ENCODE results near the gene PTRH2. TPM values are rescaled to one million over a fixed set of nuclear protein-coding genes. Genes with fewer than 3 reads are reported as not detected.

The PTRH2 gene
- total RNA-seq, 1 donor from 2014 or later, result 10.9 TPM

- H3K27ac ChIP-seq (replicated peaks), result peak overlapping the region; percentile 8
- intact Hi-C loops (cut with micrococcal nuclease), result no loop called here
- no peak for TF ChIP-seq CTCF (IDR thresholded peaks at IDR 0.05; ENCODE audit: borderline replicate concordance)
Measured at GRCh38 chr17:59688008-59688407, 19.2 kb downstream of the PTRH2 start.

GRCh38 chr17:59684967-59685366 is 22.3 kb downstream of the PTRH2 start:
- Histone ChIP-seq H3K27me3 (ENCODE audit: low read depth) (no peaks in the 10 kb centered on the region), H3K9me3 (replicated peaks) (no peaks in the 10 kb centered on the region), H3K27ac (replicated peaks) (no peak overlapping the region), H3K4me3 (no peak overlapping the region), H3K4me1 (peaks cover 11% of the 10 kb centered on the region), H3K36me3 (peaks cover 100% of the 10 kb centered on the region)
- no peak for DNase-seq
- no peak for TF ChIP-seq CTCF (IDR thresholded peaks at IDR 0.05; ENCODE audit: borderline replicate concordance)
- intact Hi-C loops (cut with micrococcal nuclease), result no loop called here

More at GRCh38 chr17:59688008-59688407, 19.2 kb downstream of the PTRH2 start:
- Histone ChIP-seq H3K9me3 (replicated peaks) (no peaks in the 10 kb centered on the region), H3K36me3 (peaks cover 100% of the 10 kb centered on the region), H3K27me3 (ENCODE audit: low read depth) (no peaks in the 10 kb centered on the region), H3K4me1 (peaks cover 11% of the 10 kb centered on the region), H3K4me3 (no peak overlapping the region)
- DNase-seq, result no peak

GRCh38 chr17:59683283-59683682 is 23.9 kb downstream of the PTRH2 start:
- Histone ChIP-seq H3K9me3 (replicated peaks) (no peaks in the 10 kb centered on the region), H3K36me3 (peaks cover 100% of the 10 kb centered on the region), H3K4me1 (peaks cover 8% of the 10 kb centered on the region), H3K27ac (replicated peaks) (no peak overlapping the region), H3K27me3 (ENCODE audit: low read depth) (no peaks in the 10 kb centered on the region), H3K4me3 (no peak overlapping the region)
- no peak for DNase-seq
- no peak for TF ChIP-seq CTCF (IDR thresholded peaks at IDR 0.05; ENCODE audit: borderline replicate concordance)
- intact Hi-C loops (cut with micrococcal nuclease), result no loop called here

- H3K27ac ChIP-seq (replicated peaks), result no peak overlapping the region
- DNase-seq, result no peak
- intact Hi-C loops (cut with micrococcal nuclease), result no loop called here
- H3K36me3 ChIP-seq, result peaks cover 100% of the 10 kb centered on the region
- H3K27me3 ChIP-seq (ENCODE audit: low read depth), result no peaks in the 10 kb centered on the region
- TF ChIP-seq CTCF (IDR thresholded peaks at IDR 0.05; ENCODE audit: borderline replicate concordance), result no peak
- no peak overlapping the region for H3K4me3 ChIP-seq
- no peaks in the 10 kb centered on the region for H3K9me3 ChIP-seq (replicated peaks)
- H3K4me1 ChIP-seq, result no peaks in the 10 kb centered on the region
Measured at GRCh38 chr17:59680314-59680713, 26.9 kb downstream of the PTRH2 start.

- Histone ChIP-seq H3K9me3 (replicated peaks) (no peaks in the 10 kb centered on the region), H3K27me3 (ENCODE audit: low read depth) (no peaks in the 10 kb centered on the region), H3K4me1 (no peaks in the 10 kb centered on the region), H3K4me3 (no peak overlapping the region), H3K27ac (replicated peaks) (no peak overlapping the region), H3K36me3 (peaks cover 100% of the 10 kb centered on the region)
- no peak for DNase-seq
- intact Hi-C loops (cut with micrococcal nuclease), result no loop called here
- TF ChIP-seq CTCF (IDR thresholded peaks at IDR 0.05; ENCODE audit: borderline replicate concordance), result no peak
Measured at GRCh38 chr17:59678918-59679317, 28.3 kb downstream of the PTRH2 start.

- Histone ChIP-seq H3K27ac (replicated peaks) (no peak overlapping the region), H3K4me3 (no peak overlapping the region), H3K36me3 (peaks cover 93% of the 10 kb centered on the region), H3K4me1 (no peaks in the 10 kb centered on the region), H3K9me3 (replicated peaks) (no peaks in the 10 kb centered on the region), H3K27me3 (ENCODE audit: low read depth) (no peaks in the 10 kb centered on the region)
- intact Hi-C loops (cut with micrococcal nuclease), result no loop called here
- DNase-seq, result no peak
- TF ChIP-seq CTCF (IDR thresholded peaks at IDR 0.05; ENCODE audit: borderline replicate concordance), result no peak
Measured at GRCh38 chr17:59676716-59677115, 30.5 kb downstream of the PTRH2 start.

Data from left ventricle myocardium inferior (tissue), 1 donor.